Mucosa of rectum (tissue), 2 donors: Measurements from ENCODE around the gene CASZ1.

Source experiments
- H3K27ac ChIP-seq, 2 donors: one replicate each; pipeline ENCODE4 v1.7.0; 2013; ENCODE audit warnings: inconsistent platforms in 2 of 2, low read depth in 2 of 2, low read length in 2 of 2
- H3K27me3 ChIP-seq, 2 donors: one replicate each; pipeline ENCODE4 v1.7.0; 2013; ENCODE audit warnings: low read length in 2 of 2; ENCODE audit not compliant: control insufficient read depth in 2 of 2, insufficient read depth in 2 of 2
- H3K36me3 ChIP-seq, 2 donors: one replicate each; pipeline ENCODE4 v1.7.0; 2013; ENCODE audit warnings: low read length in 2 of 2; ENCODE audit not compliant: control insufficient read depth in 2 of 2, insufficient read depth in 2 of 2
- H3K4me1 ChIP-seq, 2 donors: one replicate each; pipeline ENCODE4 v1.7.0; 2013; ENCODE audit warnings: low read length in 2 of 2, mild to moderate bottlenecking in 1 of 2; ENCODE audit not compliant: control insufficient read depth in 2 of 2, insufficient read depth in 2 of 2
- H3K4me3 ChIP-seq, 2 donors: one replicate each; pipeline ENCODE4 v1.7.0; 2013; ENCODE audit warnings: low read length in 2 of 2
- H3K9ac ChIP-seq, 2 donors: one replicate each; pipeline ENCODE4 v1.7.0; 2013; ENCODE audit warnings: low read length in 2 of 2, low read depth in 1 of 2, mild to moderate bottlenecking in 1 of 2
- H3K9me3 ChIP-seq, 2 donors: one replicate each; pipeline ENCODE4 v1.7.0; 2013; ENCODE audit warnings: low read length in 2 of 2; ENCODE audit not compliant: control insufficient read depth in 2 of 2
- donor health status: healthy.
- donor health status: Normal muscosa, but diverticular disease.

Gene CASZ1

GRCh38 chr1:10709646-10710045 is 86.8 kb downstream of the CASZ1 start:
- Histone ChIP-seq H3K9me3 (no peaks in the 10 kb centered on the region), H3K4me3 (no peak overlapping the region), H3K4me1 (no peaks in the 10 kb centered on the region), H3K27me3 (no peaks in the 10 kb centered on the region), H3K36me3 (peaks cover 3 to 6% of the 10 kb centered on the region in 2 donors), H3K27ac (no peak overlapping the region), H3K9ac (no peak overlapping the region)

- Histone ChIP-seq H3K36me3 (peaks cover 3 to 6% of the 10 kb centered on the region in 2 donors), H3K9me3 (no peaks in the 10 kb centered on the region), H3K27ac (no peak overlapping the region), H3K4me1 (peaks cover 0 to under 1% of the 10 kb centered on the region in 2 donors), H3K4me3 (no peak overlapping the region), H3K9ac (no peak overlapping the region), H3K27me3 (no peaks in the 10 kb centered on the region)
These were observed 87.3 kb downstream of the CASZ1 start for GRCh38 chr1:10709165-10709564.

- Histone ChIP-seq H3K27ac (no peak overlapping the region), H3K27me3 (no peaks in the 10 kb centered on the region), H3K4me1 (peaks cover 2 to 3% of the 10 kb centered on the region in 2 donors)
These were observed 87.7 kb downstream of the CASZ1 start for GRCh38 chr1:10708757-10709156.

GRCh38 chr1:10707208-10707607 is 89.2 kb downstream of the CASZ1 start:
- Histone ChIP-seq H3K4me1 (peaks cover 3% of the 10 kb centered on the region in 2 donors), H3K27me3 (no peaks in the 10 kb centered on the region), H3K36me3 (peaks cover 3 to 6% of the 10 kb centered on the region in 2 donors)

More at GRCh38 chr1:10708757-10709156, 87.7 kb downstream of the CASZ1 start:
- no peak overlapping the region for H3K9ac ChIP-seq
- no peak overlapping the region for H3K4me3 ChIP-seq
- H3K9me3 ChIP-seq: no peaks in the 10 kb centered on the region
- peaks cover 3 to 6% of the 10 kb centered on the region in 2 donors for H3K36me3 ChIP-seq

GRCh38 chr1:10706376-10706913 is 90.0 kb downstream of the CASZ1 start:
- Histone ChIP-seq H3K4me3 (no peak overlapping the region), H3K4me1 (peaks cover 3% of the 10 kb centered on the region in 2 donors)

More at GRCh38 chr1:10707208-10707607, 89.2 kb downstream of the CASZ1 start:
- H3K9me3 ChIP-seq: no peaks in the 10 kb centered on the region
- no peak overlapping the region for H3K27ac ChIP-seq
- no peak overlapping the region for H3K9ac ChIP-seq
- H3K4me3 ChIP-seq: no peak overlapping the region

GRCh38 chr1:10705953-10706352 is 90.5 kb downstream of the CASZ1 start:
- Histone ChIP-seq H3K4me1 (peaks cover 3% of the 10 kb centered on the region in 2 donors), H3K27ac (no peak overlapping the region), H3K9me3 (no peaks in the 10 kb centered on the region), H3K36me3 (peaks cover 3 to 6% of the 10 kb centered on the region in 2 donors), H3K4me3 (no peak overlapping the region), H3K27me3 (no peaks in the 10 kb centered on the region), H3K9ac (no peak overlapping the region)

More at GRCh38 chr1:10706376-10706913, 90.0 kb downstream of the CASZ1 start:
- Histone ChIP-seq H3K27ac (no peak overlapping the region), H3K36me3 (peaks cover 3 to 6% of the 10 kb centered on the region in 2 donors), H3K9ac (no peak overlapping the region), H3K27me3 (no peaks in the 10 kb centered on the region), H3K9me3 (no peaks in the 10 kb centered on the region)

- H3K36me3 ChIP-seq: peaks cover 3 to 6% of the 10 kb centered on the region in 2 donors
- H3K9me3 ChIP-seq: no peaks in the 10 kb centered on the region
- no peak overlapping the region for H3K9ac ChIP-seq
- H3K27me3 ChIP-seq: no peaks in the 10 kb centered on the region
- H3K4me3 ChIP-seq: no peak overlapping the region
- no peak overlapping the region for H3K27ac ChIP-seq
- peaks cover 5 to 11% of the 10 kb centered on the region in 2 donors for H3K4me1 ChIP-seq
These were observed 92.0 kb downstream of the CASZ1 start for GRCh38 chr1:10704368-10704882.

- no peaks in the 10 kb centered on the region for H3K9me3 ChIP-seq
- H3K27me3 ChIP-seq: no peaks in the 10 kb centered on the region
- H3K4me1 ChIP-seq: peaks cover 5 to 16% of the 10 kb centered on the region in 2 donors
- H3K36me3 ChIP-seq: peaks cover 3 to 6% of the 10 kb centered on the region in 2 donors
- no peak overlapping the region for H3K4me3 ChIP-seq
- H3K27ac ChIP-seq: no peak overlapping the region
- H3K9ac ChIP-seq: no peak overlapping the region
These were observed 92.7 kb downstream of the CASZ1 start for GRCh38 chr1:10703702-10704101.

- H3K4me3 ChIP-seq: no peak overlapping the region
- H3K4me1 ChIP-seq: peaks cover 10 to 24% of the 10 kb centered on the region in 2 donors
- H3K36me3 ChIP-seq: peaks cover 3 to 6% of the 10 kb centered on the region in 2 donors
- no peak overlapping the region for H3K9ac ChIP-seq
- H3K27ac ChIP-seq: no peak overlapping the region
- H3K9me3 ChIP-seq: no peaks in the 10 kb centered on the region
- H3K27me3 ChIP-seq: no peaks in the 10 kb centered on the region
These were observed 95.3 kb downstream of the CASZ1 start for GRCh38 chr1:10701145-10701544.

- Histone ChIP-seq H3K4me3 (no peak overlapping the region), H3K27ac (no peak overlapping the region), H3K9me3 (no peaks in the 10 kb centered on the region), H3K9ac (peak overlapping the region in 1 of 2 donors; percentile 5), H3K4me1 (peaks cover 12 to 24% of the 10 kb centered on the region in 2 donors), H3K27me3 (no peaks in the 10 kb centered on the region), H3K36me3 (no peaks in the 10 kb centered on the region)
These were observed 97.0 kb downstream of the CASZ1 start for GRCh38 chr1:10699470-10699835.
